GM23248 (cell line): ENCODE data around the gene ZNF732. TPM values are rescaled to one million over a fixed set of nuclear protein-coding genes. Genes with fewer than 3 reads are reported as not detected.

ENCODE experiments used
- DNase-seq: peaks from one replicate; pipeline ENCODE4 v3.0.0-alpha.2; 2015
- H2AFZ ChIP-seq: fragments of 200-600 bp; sonication (generic); 2 replicates; pipeline ENCODE4 v1.6.1; 2016; ENCODE audit warnings: antibody characterized with exemption
- H3F3A ChIP-seq: fragments of 200-600 bp; sonication (generic); 2 replicates; pipeline ENCODE4 v1.6.1; 2016; ENCODE audit warnings: mild to moderate bottlenecking, antibody characterized with exemption, mixed run types; ENCODE audit not compliant: insufficient read depth
- H3K27ac ChIP-seq: fragments of 200-600 bp; sonication (generic); 2 replicates; pipeline ENCODE4 v1.5.1; 2016; ENCODE audit warnings: mild to moderate bottlenecking
- H3K27me3 ChIP-seq: fragments of 200-600 bp; sonication (generic); replicated peaks from 2 replicates; pipeline ENCODE4 v1.6.1; 2016; ENCODE audit warnings: mild to moderate bottlenecking; ENCODE audit not compliant: insufficient read depth
- H3K36me3 ChIP-seq: fragments of 200-600 bp; sonication (generic); 2 replicates; pipeline ENCODE4 v1.6.1; 2016; ENCODE audit warnings: low read depth, mild to moderate bottlenecking
- H3K4me1 ChIP-seq: fragments of 200-600 bp; sonication (generic); 2 replicates; pipeline ENCODE4 v1.6.1; 2016; ENCODE audit warnings: mild to moderate bottlenecking; ENCODE audit not compliant: insufficient read depth
- H3K4me2 ChIP-seq: fragments of 200-600 bp; sonication (generic); one replicate; pipeline ENCODE4 v1.6.1; 2016; ENCODE audit warnings: mild to moderate bottlenecking; ENCODE audit not compliant: unreplicated experiment
- H3K4me3 ChIP-seq: fragments of 200-600 bp; sonication (generic); 2 replicates; pipeline ENCODE4 v1.5.1; 2016; ENCODE audit warnings: mild to moderate bottlenecking
- H3K79me2 ChIP-seq: fragments of 200-600 bp; sonication (generic); 2 replicates; pipeline ENCODE4 v1.6.1; 2016; ENCODE audit warnings: mild to moderate bottlenecking; ENCODE audit not compliant: insufficient read depth
- H3K9ac ChIP-seq: fragments of 200-600 bp; sonication (generic); 2 replicates; pipeline ENCODE4 v1.6.1; 2016; ENCODE audit warnings: mild to moderate bottlenecking
- H3K9me2 ChIP-seq: fragments of 200-600 bp; sonication (generic); 2 replicates; pipeline ENCODE4 v1.6.1; 2016; ENCODE audit warnings: mixed run types, mild to moderate bottlenecking, moderate library complexity; ENCODE audit not compliant: insufficient read depth
- H3K9me3 ChIP-seq: fragments of 200-600 bp; sonication (generic); one replicate; pipeline ENCODE4 v1.6.1; 2017; ENCODE audit warnings: low read depth
- H4K20me1 ChIP-seq: fragments of 200-600 bp; sonication (generic); 2 replicates; pipeline ENCODE4 v1.6.0; 2016; ENCODE audit not compliant: insufficient read depth
- EZH2 ChIP-seq: fragments of 200-600 bp; sonication (generic); IDR thresholded peaks from 2 replicates; pipeline ENCODE4 v1.6.1; 2018; ENCODE audit warnings: antibody characterized with exemption, mild to moderate bottlenecking; ENCODE audit not compliant: insufficient read depth, poor library complexity, severe bottlenecking
- EZH2phosphoT487 ChIP-seq: fragments of 200-600 bp; sonication (generic); IDR thresholded peaks from 2 replicates; pipeline ENCODE4 v1.6.1; 2018; ENCODE audit warnings: antibody characterized with exemption, moderate library complexity, mild to moderate bottlenecking, low read depth; ENCODE audit not compliant: insufficient read depth
- WGBS, 2 experiments: methylation state at CpG; one replicate each; pipeline ENCODE4 v1.1.6; 2015 to 2017; ENCODE audit warnings: low lambda C conversion rate in 2 of 2, low coverage in 1 of 2; ENCODE audit errors: missing lambda C conversion rate in 2 of 2; 5-methylcytosine and 5-hydroxymethylcytosine counted together
- in situ Hi-C: fragments of 300-500 bp; cut with MboI; formaldehyde crosslinking; loops from 2 replicates; pipeline ENCODE4 v1.15.0; 2020
- microRNA counts: library from miRNA; unstranded; fragments of <30 nt; microRNA quantifications from one replicate; lab custom pipeline; 2016
- microRNA-seq: library from miRNA; unstranded; fragments of <30 nt; microRNA quantifications from one replicate; pipeline ENCODE4, GENCODE V29; 2016; ENCODE audit warnings: borderline number of aligned reads
- polyA plus RNA-seq: library from polyadenylated mRNA; unstranded; fragments of >200 nt; fragmentation: Nextera tagmentation; extraction: Ambion mirVana; gene quantifications from 2 replicates; pipeline ENCODE4 v1.2.1, GENCODE V29; 2016
- small RNA-seq: library from RNA; depleted of rRNA; stranded (forward); fragments of <200 nt; gene quantifications from one replicate; pipeline ENCODE3, GENCODE V24; 2014; ENCODE audit warnings: low read depth, low replicate concordance
- total RNA-seq: library from RNA; depleted of rRNA; stranded (reverse); fragments of >200 nt; shearing (Covaris generic); gene quantifications from 2 replicates; pipeline ENCODE4 v1.2.3, GENCODE V29; 2014; rRNA removed

Gene ZNF732
- total and polyA plus RNA-seq, 2 experiments from 2014 or later, result 0.11 TPM

GRCh38 chr4:236028-236427 is 69.2 kb downstream of the ZNF732 start:
- TF ChIP-seq EZH2 (no peak), EZH2phosphoT487 (no peak)
- Histone ChIP-seq H4K20me1 (no peaks in the 10 kb centered on the region), H3K27ac (no peak overlapping the region), H3F3A (no peaks in the 10 kb centered on the region), H3K4me2 (no peak overlapping the region), H2AFZ (no peak overlapping the region), H3K4me1 (no peaks in the 10 kb centered on the region), H3K9me2 (no peaks in the 10 kb centered on the region), H3K27me3 (no peaks in the 10 kb centered on the region), H3K36me3 (no peaks in the 10 kb centered on the region), H3K4me3 (no peak overlapping the region), H3K9me3 (no peaks in the 10 kb centered on the region), H3K9ac (no peak overlapping the region), H3K79me2 (no peaks in the 10 kb centered on the region; the same call in 1 of the 2 replicates)
- WGBS, 2 experiments, result 75 to 81% methylated on average over 2 of the region's 2 CpGs
- no peak for DNase-seq
- in situ Hi-C loops, result no loop called here

GRCh38 chr4:234178-234577 is 71.1 kb downstream of the ZNF732 start:
- in situ Hi-C loops, result no loop called here
- DNase-seq, result no peak
- H2AFZ ChIP-seq, result no peak overlapping the region
- H3K4me1 ChIP-seq, result no peaks in the 10 kb centered on the region
- H3K36me3 ChIP-seq, result no peaks in the 10 kb centered on the region
- peaks cover 9% of the 10 kb centered on the region; the same call in 1 of the 2 replicates for H3K79me2 ChIP-seq
- H4K20me1 ChIP-seq, result no peaks in the 10 kb centered on the region
- 31 to 39% methylated on average over 1 of the region's 1 CpG for WGBS, 2 experiments
- TF ChIP-seq EZH2, result no peak
- no peak for TF ChIP-seq EZH2phosphoT487
- no peak overlapping the region for H3K27ac ChIP-seq
- H3K4me3 ChIP-seq, result no peak overlapping the region
- no peaks in the 10 kb centered on the region for H3K9me2 ChIP-seq
- H3K27me3 ChIP-seq, result no peaks in the 10 kb centered on the region
- H3K4me2 ChIP-seq, result no peak overlapping the region
- H3K9me3 ChIP-seq, result no peaks in the 10 kb centered on the region
- no peak overlapping the region for H3K9ac ChIP-seq
- H3F3A ChIP-seq, result no peaks in the 10 kb centered on the region

GRCh38 chr4:223913-224497 is 81.3 kb downstream of the ZNF732 start:
- in situ Hi-C loops, result no loop called here
- Histone ChIP-seq H3K9me2 (no peaks in the 10 kb centered on the region), H2AFZ (no peak overlapping the region), H3K36me3 (no peaks in the 10 kb centered on the region), H3K4me2 (no peak overlapping the region), H3F3A (no peaks in the 10 kb centered on the region), H3K27ac (no peak overlapping the region), H3K9ac (no peak overlapping the region), H3K79me2 (0 out of 2 replicates have a peak, but pooled peaks cover 11% of the 10 kb centered on the region), H3K4me1 (no peaks in the 10 kb centered on the region), H3K4me3 (no peak overlapping the region), H4K20me1 (no peaks in the 10 kb centered on the region), H3K27me3 (no peaks in the 10 kb centered on the region), H3K9me3 (no peaks in the 10 kb centered on the region)
- DNase-seq, result no peak
- TF ChIP-seq EZH2phosphoT487 (no peak), EZH2 (no peak)
- WGBS, 2 experiments, result 83 to 88% methylated on average over 1 of the region's 1 CpG

MicroRNAs encoded within 50 kb of the gene (microRNA counts, 767-probe panel; counts per million panel counts)
- 447 counts per million, percentile 86 among the panel's probes with 10 or more counts for microRNA hsa-miR-571 (lab: Ali Mortazavi, UCI)

Small RNA genes within 50 kb of the gene (microRNA-seq; reads per million reads assigned to microRNA genes)
- not detected for gene MIR571

Small RNA genes within 50 kb of the gene (small RNA-seq; reads per million reads assigned to genes)
- not detected for gene AC079140.2
- not detected for gene MIR571

Other genes with a start within 250 kb of the ZNF732 start
- gene ZNF718, start 181.0 kb downstream of the ZNF732 start, total RNA-seq, result 2.4 and 5.8 TPM in 2 replicates
- gene ZNF718, start 181.0 kb downstream of the ZNF732 start, polyA plus RNA-seq, result 2.7 and 3.4 TPM in 2 replicates
- gene ZNF141, start 32.3 kb upstream of the ZNF732 start, total RNA-seq, result 6.7 and 7.6 TPM in 2 replicates
- 2.1 and 3.3 TPM in 2 replicates for gene ZNF141, start 32.3 kb upstream of the ZNF732 start, polyA plus RNA-seq
- 7.8 and 10.7 TPM in 2 replicates for gene ZNF721, start 193.7 kb upstream of the ZNF732 start, total RNA-seq
- gene ZNF721, start 193.7 kb upstream of the ZNF732 start, polyA plus RNA-seq, result 10.6 TPM in 2 replicates
- 39.8 and 47.8 TPM in 2 replicates for gene PIGG, start 193.7 kb upstream of the ZNF732 start, total RNA-seq
- 51.2 and 53.8 TPM in 2 replicates for gene PIGG, start 193.7 kb upstream of the ZNF732 start, polyA plus RNA-seq